ENCODE measurements around the gene DIDO1.

DNA sequence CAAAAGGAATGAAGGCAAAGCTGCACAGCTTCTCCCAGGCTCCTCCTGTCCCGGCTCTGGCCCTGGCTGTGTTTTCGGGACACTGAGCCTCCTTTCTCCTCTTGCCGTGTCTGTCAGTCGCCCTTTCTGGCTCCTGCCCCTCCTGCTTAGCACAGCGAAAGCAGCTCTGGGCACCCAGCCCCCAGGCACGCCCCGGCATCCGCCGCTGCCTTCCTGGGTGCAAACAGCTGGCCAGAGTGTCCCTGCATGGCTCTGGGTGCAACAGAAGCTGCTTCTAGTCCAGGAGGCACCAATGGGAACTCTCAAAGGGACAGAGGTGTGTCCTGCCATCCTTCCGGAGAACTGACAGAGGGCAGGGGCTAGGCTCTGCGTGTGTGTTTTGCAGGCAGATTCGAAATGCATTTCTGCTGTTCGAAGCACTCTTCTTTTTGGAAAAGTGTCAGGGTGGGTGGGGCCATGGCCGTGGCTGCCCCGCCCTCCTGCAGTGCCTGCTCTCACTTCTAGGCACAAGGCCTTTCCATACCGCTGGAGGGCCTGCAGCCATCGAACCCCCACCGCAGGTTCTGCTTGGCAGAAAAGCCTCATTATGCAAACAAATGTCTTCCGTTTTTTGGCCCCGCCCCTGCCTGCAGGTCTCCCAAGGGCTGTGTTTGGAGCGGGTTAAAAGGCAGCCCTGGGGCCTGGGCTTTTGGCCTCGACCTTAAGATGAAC lies 93.9 kb downstream of the DIDO1 start:
- TF ChIP-seq POLR2A (IDR thresholded peaks at IDR 0.05) (no peak), EP300 (IDR thresholded peaks at IDR 0.05) (no peak), CTCF (IDR thresholded peaks at IDR 0.05) (no peak)
